GM18867 (cell line): ENCODE results near the gene C3orf52.

ENCODE experiments used
- ATAC-seq: cut with Tn5 transposase; IDR thresholded peaks from one replicate; pipeline ENCODE4 v1.9.1; 2021; ENCODE audit warnings: mild to moderate bottlenecking, moderate library complexity; ENCODE audit not compliant: unreplicated experiment

C3orf52 gene

DNA sequence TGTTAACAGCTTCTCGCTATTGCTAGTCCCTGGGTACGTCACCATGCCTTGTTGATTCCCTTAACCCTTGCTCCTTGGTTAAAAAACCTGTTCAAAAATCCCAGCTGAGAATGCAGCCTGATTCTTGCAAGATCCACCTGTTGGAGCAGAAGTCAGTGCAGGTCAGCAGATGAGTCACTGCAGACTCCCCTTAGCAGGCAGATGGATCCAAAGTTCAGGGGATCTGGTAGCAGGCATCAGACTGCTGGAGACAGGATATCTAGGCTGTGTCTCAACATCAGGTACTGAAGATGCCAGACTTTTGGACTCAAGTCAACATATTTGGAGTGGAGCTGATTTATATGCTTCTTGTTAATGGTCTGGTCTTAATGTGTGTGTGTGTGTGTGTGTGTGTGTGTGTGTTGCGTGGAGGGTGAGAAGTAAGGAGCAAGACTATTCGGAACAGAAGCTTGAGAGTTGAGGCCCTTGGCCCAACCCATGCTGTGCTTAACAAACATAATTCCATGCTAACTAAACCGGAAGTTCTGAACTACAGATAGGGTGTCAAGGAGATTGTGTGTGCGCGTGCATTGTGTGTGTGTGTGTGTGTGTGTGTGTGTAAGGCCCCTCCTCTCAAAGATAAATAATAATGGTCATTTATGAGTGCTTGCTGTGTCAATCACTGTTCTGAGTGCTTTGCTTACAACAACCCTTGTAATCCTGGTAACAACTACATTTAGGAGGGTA is 1.0 kb upstream of the C3orf52 start:
- ATAC-seq: no peak

DNA sequence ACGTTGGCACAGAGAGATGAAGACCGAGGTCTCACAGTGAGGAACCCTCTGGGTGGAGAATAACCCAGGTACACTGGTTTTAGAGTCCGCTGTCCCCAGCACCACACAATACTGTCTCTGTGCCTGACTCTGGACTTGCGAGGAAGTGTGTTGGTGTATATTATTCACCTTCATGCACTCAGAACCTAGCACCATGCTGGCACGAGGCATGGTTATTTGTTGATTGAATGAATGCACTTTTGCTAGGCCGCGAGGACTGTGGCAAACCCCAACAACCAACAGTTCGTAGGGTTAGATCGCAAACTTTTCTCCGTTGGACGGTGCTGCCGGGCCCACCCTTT is 484 bp upstream of the C3orf52 start:
- no peak for ATAC-seq

GRCh38 chr3:112086875-112087524 is 811 bp downstream of the C3orf52 start:
- no peak for ATAC-seq

- ATAC-seq: no peak
These were observed 1.6 kb downstream of the C3orf52 start for GRCh38 chr3:112087746-112088145.

GRCh38 chr3:112088944-112089343 is 2.8 kb downstream of the C3orf52 start:
- ATAC-seq: no peak

DNA sequence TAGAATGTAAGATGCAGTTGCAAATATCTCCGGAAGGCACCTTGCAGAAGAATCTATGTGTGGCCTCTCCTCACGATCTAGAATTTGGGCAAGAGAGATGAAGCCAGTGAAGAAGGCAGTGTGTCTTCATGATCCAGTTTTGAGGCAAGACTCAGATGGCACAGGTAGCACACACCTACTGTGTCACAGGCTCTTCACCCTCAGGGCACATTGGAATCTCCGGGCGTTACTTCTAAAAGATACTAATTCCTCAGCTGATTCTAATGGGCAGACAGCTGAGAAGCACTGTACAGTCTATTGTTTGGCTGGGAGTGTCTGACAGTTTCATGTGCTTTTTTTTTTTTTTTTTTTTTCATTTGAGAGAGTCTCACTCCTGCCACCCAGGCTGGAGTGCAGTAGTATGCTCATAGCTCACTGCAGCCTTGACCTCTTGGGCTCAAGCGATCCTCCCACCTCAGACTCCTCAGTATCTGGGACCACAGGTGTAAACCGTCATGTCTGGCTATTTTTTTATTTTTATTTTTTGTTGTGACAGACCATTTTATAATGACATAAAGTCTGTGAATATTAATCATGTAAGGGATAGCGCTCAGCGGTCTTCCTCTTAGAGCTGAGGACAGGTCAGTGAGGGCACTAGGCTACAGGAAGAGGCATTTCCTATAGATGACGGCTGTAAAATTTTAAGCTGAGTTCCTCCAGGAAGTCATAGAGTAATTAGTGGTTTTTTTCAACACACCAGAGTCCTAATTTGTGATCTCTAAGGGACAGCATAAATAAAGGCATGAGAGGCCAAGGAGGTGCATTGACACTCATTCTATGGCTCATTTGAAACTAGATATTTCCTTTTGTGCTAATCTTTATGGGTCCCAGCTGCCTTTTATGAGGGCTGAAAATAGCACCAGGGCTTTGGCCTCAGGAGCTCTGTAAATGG is 4.0 kb downstream of the C3orf52 start:
- ATAC-seq: no peak

DNA sequence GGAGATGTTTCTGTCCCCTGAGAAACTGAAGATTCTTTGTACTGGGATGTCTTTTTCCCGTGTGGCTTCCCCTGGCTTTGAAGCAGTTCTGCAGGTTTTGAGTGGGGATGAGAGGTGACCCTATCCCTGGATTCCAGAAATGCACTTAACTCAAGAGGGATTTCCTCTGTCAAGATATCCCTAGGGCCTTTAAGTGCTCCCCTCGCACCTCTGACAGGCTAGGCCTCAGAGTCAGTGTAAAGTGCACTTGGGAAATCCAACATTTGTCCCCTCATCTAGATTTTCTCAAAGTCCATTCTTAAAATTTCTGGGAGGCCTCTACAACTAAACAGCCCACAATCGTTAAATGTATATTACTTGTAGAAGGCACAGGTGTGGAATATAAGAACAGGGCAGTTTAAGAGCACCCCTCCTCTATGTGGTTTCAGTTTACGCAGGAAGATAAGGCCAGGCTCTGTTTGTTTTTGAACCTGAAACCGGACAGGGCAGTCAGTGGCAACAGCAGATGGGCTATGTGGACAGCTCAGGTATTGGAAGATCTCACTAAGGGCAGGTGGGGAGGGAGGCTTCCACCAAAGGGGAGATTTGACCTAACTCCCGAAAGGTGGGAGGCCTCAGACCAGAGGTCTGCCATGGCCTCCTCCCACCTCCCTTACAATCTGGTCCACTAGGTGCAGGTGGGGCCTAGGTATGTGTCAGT is 4.8 kb downstream of the C3orf52 start:
- no peak for ATAC-seq

DNA sequence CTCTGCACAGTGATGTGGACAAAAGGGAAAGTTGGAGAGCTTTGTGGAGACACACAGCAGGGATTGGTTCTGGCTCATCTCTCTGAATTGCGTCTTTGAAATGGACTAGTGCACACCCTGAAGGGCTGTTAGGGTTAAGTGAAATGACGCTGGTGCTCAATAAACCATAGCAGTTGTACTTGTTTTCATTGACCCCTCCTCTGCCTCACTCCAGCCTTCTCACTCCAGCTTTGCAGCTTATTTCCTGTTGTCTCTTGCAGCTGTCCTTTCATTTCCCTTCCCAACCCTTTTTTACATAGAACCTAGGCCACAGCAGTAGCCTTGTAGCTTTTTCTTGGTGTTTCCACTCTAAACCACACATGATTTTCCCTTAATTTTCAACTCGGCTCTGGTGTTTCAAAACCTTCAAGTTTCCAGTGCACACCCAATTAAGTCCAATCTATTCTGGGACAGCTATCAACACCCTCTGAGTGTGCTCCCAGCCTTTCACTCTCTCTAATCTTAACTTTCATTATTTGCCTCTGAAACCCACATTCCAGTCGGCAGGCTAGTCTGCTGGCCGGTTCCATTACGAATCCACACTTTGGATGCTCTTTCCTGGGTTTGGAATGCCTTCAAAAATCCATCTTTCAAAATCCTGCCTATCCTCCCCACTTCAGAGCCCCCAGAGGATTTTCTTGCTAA is 6.4 kb downstream of the C3orf52 start:
- ATAC-seq: no peak

- ATAC-seq: no peak
These were observed 7.0 kb downstream of the C3orf52 start for GRCh38 chr3:112093180-112093522.

GRCh38 chr3:112095731-112096130 is 9.5 kb downstream of the C3orf52 start:
- ATAC-seq: no peak

- ATAC-seq: no peak
These were observed 10.0 kb downstream of the C3orf52 start for GRCh38 chr3:112096176-112096575.

- no peak for ATAC-seq
These were observed 11.2 kb downstream of the C3orf52 start for GRCh38 chr3:112097378-112097777.

DNA sequence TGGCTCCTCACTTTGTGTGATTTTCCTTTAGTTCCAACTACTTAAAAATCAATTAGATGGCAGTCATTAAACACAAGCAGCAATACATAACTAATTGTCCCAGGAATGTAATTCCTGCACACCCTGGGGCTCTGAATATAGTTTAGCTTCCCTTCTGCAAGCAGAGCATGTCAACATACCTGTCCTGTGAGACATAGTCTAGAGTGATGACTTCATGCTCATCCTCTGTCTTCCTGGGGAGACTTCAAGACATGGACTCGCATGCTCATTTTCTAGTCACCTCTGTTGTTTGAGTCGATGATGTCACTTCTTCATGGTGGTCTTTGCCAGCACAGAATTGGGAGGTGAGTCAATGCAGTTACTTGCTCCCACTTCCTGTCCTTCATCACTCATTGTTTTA is 15.7 kb downstream of the C3orf52 start:
- no peak for ATAC-seq

DNA sequence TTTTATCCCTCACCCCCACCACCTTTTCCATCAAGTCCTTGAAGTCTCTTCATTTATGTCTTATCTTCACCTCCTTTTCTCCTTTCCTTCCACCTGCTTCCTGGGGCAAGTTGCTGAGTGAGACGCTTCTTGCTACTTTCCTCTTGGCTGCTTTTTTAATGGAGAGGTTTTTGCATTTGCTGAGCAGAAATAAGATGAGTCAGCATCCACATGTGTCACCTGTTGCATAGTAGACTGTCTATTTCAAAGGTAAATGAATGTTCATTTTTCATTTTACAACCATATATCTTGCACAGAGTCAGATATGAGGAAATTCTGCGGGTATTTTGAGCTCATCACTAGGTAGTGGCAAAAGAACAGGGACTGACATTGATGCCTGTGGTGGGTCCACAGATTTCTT is 18.6 kb downstream of the C3orf52 start:
- no peak for ATAC-seq

- ATAC-seq: no peak
These were observed 23.1 kb downstream of the C3orf52 start for GRCh38 chr3:112109322-112109721.

- ATAC-seq: peak; percentile 61
These were observed 25.7 kb downstream of the C3orf52 start for GRCh38 chr3:112111785-112112402.

DNA sequence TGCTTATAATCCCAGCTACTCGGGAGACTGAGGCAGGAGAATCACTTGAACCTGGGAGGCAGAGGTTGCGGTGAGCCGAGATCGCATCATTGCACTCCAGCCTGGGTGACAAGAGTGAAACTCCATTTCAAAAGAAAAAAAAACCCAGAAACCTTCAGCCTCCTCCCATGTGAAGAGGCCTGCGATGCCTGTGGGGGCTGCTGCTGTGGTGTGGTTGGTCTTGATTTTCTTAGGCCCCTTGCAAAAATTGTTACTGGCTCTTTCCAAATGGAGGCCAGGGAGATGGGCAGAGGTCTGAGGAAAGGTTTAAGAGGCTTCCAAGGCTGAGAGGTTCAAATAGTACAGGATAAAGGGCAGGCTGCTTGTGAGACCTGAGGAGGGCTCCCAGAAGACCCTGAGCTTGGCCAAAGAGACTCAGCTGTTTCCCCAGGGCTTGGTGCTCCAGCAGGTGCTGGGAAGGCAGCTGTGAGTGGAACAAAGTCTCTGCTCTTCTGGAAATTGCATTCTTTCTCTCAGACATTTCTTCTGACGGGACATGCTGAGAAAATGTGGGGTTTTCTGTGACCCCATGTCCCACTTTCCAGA is 28.5 kb downstream of the C3orf52 start:
- ATAC-seq: peak; percentile 29

DNA sequence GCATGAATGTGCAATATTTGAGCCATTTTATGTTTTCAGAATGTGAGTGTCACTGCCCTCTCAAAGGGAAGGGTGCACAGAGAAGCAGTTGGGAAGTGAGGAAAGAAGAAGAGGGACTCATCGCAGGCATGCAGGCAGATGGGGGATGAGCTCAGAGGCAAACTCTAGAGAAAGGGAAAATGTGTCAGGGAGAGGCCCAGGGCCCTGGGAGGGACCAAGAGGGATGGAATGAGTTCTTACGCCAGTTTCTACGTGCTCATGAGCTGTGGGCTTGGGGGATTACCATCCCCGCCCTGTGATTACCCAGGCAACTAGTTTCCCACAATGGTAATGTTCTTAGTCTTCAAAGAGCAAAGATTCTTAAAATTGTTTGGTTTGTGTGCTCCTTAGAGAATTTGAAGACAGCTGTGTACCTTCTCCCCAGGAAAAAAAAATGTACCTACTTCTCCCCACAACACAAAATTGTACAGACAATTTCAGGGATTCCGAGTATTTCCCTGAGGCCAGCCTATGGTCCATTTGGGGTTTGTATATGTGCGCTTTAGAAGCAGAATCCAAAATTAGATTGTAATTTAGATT is 29.1 kb downstream of the C3orf52 start:
- peak; percentile 30 for ATAC-seq

- no peak for ATAC-seq
These were observed 29.7 kb downstream of the C3orf52 start for GRCh38 chr3:112115806-112116383.
